Activated T-cell treated with anti-CD3 and anti-CD28 coated beads, Interleukin-2, amount 50 U/mL, for 24 hours (primary cell): Measurements from ENCODE around the gene TADA3.
A peak's percentile ranks its signal among the peaks of the same experiment; 100 is the strongest.

Experiments used
- DNase-seq: peaks from one replicate; pipeline ENCODE4 v3.0.0-alpha.2; 2020
- H3K27ac Mint-ChIP-seq: 2 replicates; pipeline ENCODE4 v1.8.0; 2020; ENCODE audit warnings: mild to moderate bottlenecking, mixed read lengths
- H3K27me3 Mint-ChIP-seq: 2 replicates; pipeline ENCODE4 v1.8.0; 2020; ENCODE audit warnings: mixed read lengths
- H3K36me3 Mint-ChIP-seq: 2 replicates; pipeline ENCODE4 v1.8.0; 2020; ENCODE audit warnings: low read depth, mixed read lengths
- H3K4me1 Mint-ChIP-seq: 2 replicates; pipeline ENCODE4 v1.8.0; 2020; ENCODE audit warnings: low read depth, mixed read lengths
- H3K4me3 Mint-ChIP-seq: 2 replicates; pipeline ENCODE4 v1.8.0; 2020; ENCODE audit warnings: mild to moderate bottlenecking, moderate library complexity, mixed read lengths
- H3K9me3 Mint-ChIP-seq: 2 replicates; pipeline ENCODE4 v1.8.0; 2020; ENCODE audit warnings: mixed read lengths

The TADA3 gene

GRCh38 chr3:9745521-9745920 lies 46.8 kb downstream of the TADA3 start:
- no peaks in the 10 kb centered on the region for H3K9me3 Mint-ChIP-seq
- H3K27ac Mint-ChIP-seq: peak overlapping the region; percentile 84
- no peak overlapping the region for H3K4me3 Mint-ChIP-seq
- peaks cover 27% of the 10 kb centered on the region for H3K4me1 Mint-ChIP-seq
- no peak for DNase-seq
- peaks cover 100% of the 10 kb centered on the region for H3K36me3 Mint-ChIP-seq
- H3K27me3 Mint-ChIP-seq: no peaks in the 10 kb centered on the region

DNA sequence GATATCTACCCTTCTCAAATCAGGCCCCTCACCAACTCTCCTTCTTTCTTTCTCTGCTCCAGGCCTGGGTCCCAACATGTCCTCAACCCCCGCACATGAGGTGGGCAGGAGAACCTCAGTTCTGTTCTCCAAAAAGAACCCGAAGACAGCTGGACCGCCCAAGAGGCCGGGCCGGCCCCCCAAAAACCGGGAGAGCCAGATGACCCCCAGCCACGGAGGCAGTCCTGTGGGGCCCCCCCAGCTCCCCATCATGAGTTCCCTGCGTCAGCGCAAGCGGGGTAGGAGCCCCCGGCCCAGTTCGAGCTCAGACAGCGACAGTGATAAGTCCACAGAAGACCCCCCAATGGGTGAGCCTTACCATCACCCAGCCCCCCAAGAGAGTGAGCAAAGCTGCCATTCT lies 48.1 kb downstream of the TADA3 start:
- DNase-seq: no peak
- Mint-ChIP-seq H3K36me3 (peaks cover 100% of the 10 kb centered on the region), H3K4me3 (no peak overlapping the region), H3K4me1 (peaks cover 18% of the 10 kb centered on the region), H3K27ac (no peak overlapping the region), H3K27me3 (no peaks in the 10 kb centered on the region), H3K9me3 (no peaks in the 10 kb centered on the region)

GRCh38 chr3:9743548-9743947 lies 48.7 kb downstream of the TADA3 start:
- no peak overlapping the region for H3K27ac Mint-ChIP-seq
- H3K36me3 Mint-ChIP-seq: peaks cover 100% of the 10 kb centered on the region

DNA sequence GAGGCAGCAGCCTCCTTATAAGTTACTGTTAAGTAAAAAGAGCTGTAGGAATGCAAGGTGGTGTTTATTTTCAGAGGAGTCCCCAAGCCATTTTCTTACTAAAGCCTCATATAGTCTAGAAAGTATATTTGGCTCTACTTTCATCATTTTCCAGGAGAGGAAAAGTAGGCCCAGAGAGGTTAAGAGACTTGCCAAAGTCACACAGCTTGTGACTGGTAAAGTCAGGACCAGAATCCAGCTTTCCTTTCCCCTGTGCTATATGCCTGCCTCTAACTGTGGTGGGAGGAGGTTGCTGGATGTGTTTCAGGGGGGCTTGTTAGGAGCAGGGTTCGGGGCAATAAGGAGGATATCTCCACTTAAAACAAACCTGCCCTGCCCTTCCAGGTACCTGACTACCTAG lies 49.7 kb downstream of the TADA3 start:
- H3K9me3 Mint-ChIP-seq: no peaks in the 10 kb centered on the region
- H3K4me3 Mint-ChIP-seq: no peak overlapping the region
- H3K4me1 Mint-ChIP-seq: peaks cover 15% of the 10 kb centered on the region
- H3K27me3 Mint-ChIP-seq: no peaks in the 10 kb centered on the region
- peaks cover 100% of the 10 kb centered on the region for H3K36me3 Mint-ChIP-seq
- DNase-seq: no peak
- H3K27ac Mint-ChIP-seq: no peak overlapping the region

More at GRCh38 chr3:9743548-9743947, 48.7 kb downstream of the TADA3 start:
- Mint-ChIP-seq H3K4me3 (no peak overlapping the region), H3K27me3 (no peaks in the 10 kb centered on the region), H3K9me3 (no peaks in the 10 kb centered on the region), H3K4me1 (peaks cover 15% of the 10 kb centered on the region)
- no peak for DNase-seq

DNA sequence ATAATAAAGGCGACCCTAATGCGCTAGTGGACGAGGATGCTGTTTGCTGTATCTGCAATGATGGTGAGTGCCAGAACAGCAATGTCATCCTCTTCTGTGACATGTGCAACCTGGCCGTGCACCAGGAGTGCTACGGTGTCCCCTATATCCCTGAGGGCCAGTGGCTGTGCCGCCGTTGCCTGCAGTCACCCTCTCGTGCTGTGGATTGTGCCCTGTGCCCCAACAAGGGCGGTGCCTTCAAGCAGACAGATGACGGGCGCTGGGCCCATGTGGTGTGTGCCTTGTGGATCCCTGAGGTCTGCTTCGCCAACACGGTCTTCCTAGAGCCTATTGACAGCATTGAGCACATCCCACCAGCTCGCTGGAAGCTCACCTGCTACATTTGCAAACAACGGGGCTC lies 53.1 kb downstream of the TADA3 start:
- Mint-ChIP-seq H3K36me3 (peaks cover 98% of the 10 kb centered on the region), H3K4me3 (no peak overlapping the region), H3K4me1 (peaks cover 29% of the 10 kb centered on the region), H3K27me3 (no peaks in the 10 kb centered on the region), H3K27ac (no peak overlapping the region), H3K9me3 (no peaks in the 10 kb centered on the region)
- no peak for DNase-seq

DNA sequence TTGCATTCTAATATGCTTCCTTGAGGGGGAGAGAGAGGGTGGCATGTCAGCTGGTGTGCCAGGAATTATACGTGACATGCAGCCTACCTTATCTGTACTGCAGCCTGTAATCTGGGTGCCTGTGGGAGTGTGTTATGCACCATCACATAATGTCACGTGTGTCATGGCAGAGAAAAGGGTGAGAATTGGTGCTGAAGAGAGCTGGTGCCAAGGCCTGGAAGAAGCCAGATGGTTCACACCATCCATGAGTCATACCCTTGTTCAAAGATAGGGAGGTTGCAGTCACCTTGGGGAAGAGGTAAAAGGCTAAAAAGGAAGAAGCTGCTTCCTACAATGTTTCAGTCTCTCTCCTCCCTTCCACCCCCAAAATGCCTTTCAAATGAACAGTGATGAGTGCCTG lies 55.4 kb downstream of the TADA3 start:
- DNase-seq: no peak
- Mint-ChIP-seq H3K4me3 (no peak overlapping the region), H3K27ac (peak overlapping the region; percentile 83), H3K36me3 (peaks cover 96% of the 10 kb centered on the region), H3K4me1 (peaks cover 48% of the 10 kb centered on the region), H3K27me3 (no peaks in the 10 kb centered on the region), H3K9me3 (no peaks in the 10 kb centered on the region)

DNA sequence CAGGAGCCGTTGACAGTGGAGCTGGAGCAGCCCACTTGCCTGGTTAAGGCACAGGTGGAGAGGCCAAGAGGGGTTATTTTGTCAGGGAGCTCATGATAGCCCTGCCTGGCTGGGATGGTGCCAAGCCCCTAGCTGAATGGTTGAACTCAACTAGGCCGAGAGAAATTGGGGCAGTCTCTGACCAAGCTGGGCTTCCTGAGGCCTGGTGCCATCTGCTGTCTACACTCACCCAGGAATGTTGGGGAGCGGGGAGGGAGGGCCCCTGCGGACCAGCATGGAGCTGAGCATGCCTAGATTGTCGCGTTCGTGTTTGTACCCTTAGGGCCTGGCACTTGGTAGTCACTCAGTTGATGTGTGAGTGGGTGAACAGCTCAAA lies 59.5 kb downstream of the TADA3 start:
- peak overlapping the region; percentile 96 for H3K27ac Mint-ChIP-seq
- H3K4me3 Mint-ChIP-seq: peak overlapping the region; percentile 97
- DNase-seq: no peak
- no peaks in the 10 kb centered on the region for H3K27me3 Mint-ChIP-seq
- no peaks in the 10 kb centered on the region for H3K9me3 Mint-ChIP-seq
- peaks cover 72% of the 10 kb centered on the region for H3K4me1 Mint-ChIP-seq
- peaks cover 57% of the 10 kb centered on the region for H3K36me3 Mint-ChIP-seq

GRCh38 chr3:9732080-9732739 lies 60.1 kb downstream of the TADA3 start:
- Mint-ChIP-seq H3K36me3 (peaks cover 52% of the 10 kb centered on the region), H3K27ac (peak overlapping the region; percentile 96), H3K4me3 (peak overlapping the region; percentile 97), H3K4me1 (peaks cover 75% of the 10 kb centered on the region), H3K9me3 (no peaks in the 10 kb centered on the region), H3K27me3 (no peaks in the 10 kb centered on the region)
- DNase-seq: peak; percentile 63

DNA sequence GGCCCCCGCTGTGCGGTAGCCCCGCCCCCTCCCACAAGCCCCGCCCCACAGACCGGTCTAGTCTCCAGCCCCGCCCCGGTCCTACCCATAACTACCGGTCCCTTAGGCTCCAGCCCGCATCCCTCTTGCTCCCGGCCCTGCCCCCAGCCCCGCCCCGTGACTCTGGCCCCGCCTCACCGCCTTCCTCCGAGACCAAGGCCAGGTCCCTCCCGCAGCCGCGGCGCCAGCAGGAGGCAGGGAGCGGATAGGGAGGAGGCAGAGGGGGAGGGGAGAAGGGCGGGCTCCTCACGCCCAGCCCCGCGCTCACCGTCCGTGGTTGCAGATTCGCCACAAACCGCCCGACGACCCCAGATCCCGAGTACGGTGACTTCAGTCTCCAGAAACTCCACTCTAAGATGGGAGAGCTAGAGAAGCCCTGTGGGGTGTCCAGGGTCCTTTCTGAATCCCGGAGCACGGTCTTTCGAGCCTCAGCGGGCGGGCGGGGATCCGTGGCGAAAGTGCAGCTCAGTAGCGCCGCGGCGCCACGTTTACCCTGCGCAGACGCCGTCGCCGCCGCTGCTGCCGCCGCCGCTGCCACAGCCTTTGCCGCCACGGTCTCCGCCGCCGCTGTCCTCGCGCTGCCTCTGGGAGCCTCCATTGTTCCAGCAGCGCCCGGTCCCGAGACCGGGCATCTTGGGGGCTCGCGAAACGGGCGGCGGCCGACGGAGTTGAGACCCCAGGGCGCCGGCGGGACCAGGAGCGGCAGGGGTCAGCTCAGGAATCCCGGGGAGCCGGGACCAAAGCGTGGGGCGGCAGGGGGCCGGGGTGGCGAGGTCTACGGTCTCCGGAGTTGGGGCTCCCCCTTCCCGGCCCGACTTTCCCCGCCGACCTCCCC lies 60.8 kb downstream of the TADA3 start, which contains the start of gene BRPF1:
TSS of gene BRPF1 (plus strand) at position 530 of the 874 bp plus-strand sequence. CDS start 2,406 bp downstream, outside the sequence.
- Mint-ChIP-seq H3K9me3 (no peaks in the 10 kb centered on the region), H3K36me3 (peaks cover 44% of the 10 kb centered on the region), H3K4me3 (peak within 1 kb of the TSS; percentile 97), H3K27me3 (no peaks in the 10 kb centered on the region), H3K27ac (peak within 1 kb of the TSS; percentile 99), H3K4me1 (peaks cover 75% of the 10 kb centered on the region)
- peak; percentile 99 for DNase-seq

DNA sequence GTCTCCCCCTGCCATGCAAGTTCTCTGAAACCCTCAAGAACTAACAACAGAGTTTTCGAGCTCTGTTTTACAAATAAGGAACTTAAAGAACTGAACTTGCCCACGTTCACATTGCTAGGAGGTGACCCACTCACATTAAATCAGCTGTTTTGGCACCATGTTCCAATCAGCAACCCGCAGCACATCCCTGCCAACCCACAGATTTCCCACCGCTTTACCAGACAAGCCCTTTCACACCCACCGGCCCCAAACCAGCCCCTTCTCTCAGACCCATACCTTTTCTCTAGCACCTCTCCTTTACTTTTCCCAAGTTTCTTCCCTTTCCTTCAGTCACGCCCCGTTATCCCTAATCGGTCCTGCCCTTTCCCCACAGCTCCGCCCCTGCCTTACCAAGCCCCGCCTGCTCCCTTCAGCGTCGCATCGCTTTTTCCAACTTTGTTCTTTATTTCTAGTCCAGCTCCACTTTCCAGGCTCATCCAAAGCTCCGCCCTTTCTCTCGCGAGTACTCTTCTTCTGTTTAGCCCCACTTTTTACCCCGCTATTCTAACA lies 61.5 kb downstream of the TADA3 start:
- peak overlapping the region; percentile 95 for H3K27ac Mint-ChIP-seq
- no peak for DNase-seq
- peaks cover 39% of the 10 kb centered on the region for H3K36me3 Mint-ChIP-seq
- peak overlapping the region; percentile 97 for H3K4me3 Mint-ChIP-seq
- H3K4me1 Mint-ChIP-seq: peaks cover 73% of the 10 kb centered on the region
- no peaks in the 10 kb centered on the region for H3K27me3 Mint-ChIP-seq
- no peaks in the 10 kb centered on the region for H3K9me3 Mint-ChIP-seq
